Adipose tissue (tissue), 3 donors: ENCODE data around the gene VPS26A. TPM values are rescaled to one million over a fixed set of nuclear protein-coding genes. Genes with fewer than 3 reads are reported as not detected.

ENCODE experiments used
- H3K27ac ChIP-seq: one replicate; pipeline ENCODE4 v1.5.1; 2013; ENCODE audit warnings: low read depth, low read length
- WGBS, 3 donors: extraction: QIAGEN DNeasy Blood & Tissue Kit; methylation state at CpG; one replicate each; pipeline ENCODE4 v1.1.7; 2013; 5-methylcytosine and 5-hydroxymethylcytosine counted together
- polyA plus RNA-seq, 3 donors: library from polyadenylated mRNA; stranded (reverse); fragments of 200-250 nt; gene quantifications; one replicate each; pipeline ENCODE4 v1.2.3, GENCODE V29; 2013
- donor health status: healthy with polysubstance abuse.
- donor health status: Bipolar disorder and iron deficiency.
- donor health status: healthy.

The VPS26A gene
- polyA plus RNA-seq: 10 to 100 TPM; 13.1 to 45.2 (median 33.4) TPM

DNA sequence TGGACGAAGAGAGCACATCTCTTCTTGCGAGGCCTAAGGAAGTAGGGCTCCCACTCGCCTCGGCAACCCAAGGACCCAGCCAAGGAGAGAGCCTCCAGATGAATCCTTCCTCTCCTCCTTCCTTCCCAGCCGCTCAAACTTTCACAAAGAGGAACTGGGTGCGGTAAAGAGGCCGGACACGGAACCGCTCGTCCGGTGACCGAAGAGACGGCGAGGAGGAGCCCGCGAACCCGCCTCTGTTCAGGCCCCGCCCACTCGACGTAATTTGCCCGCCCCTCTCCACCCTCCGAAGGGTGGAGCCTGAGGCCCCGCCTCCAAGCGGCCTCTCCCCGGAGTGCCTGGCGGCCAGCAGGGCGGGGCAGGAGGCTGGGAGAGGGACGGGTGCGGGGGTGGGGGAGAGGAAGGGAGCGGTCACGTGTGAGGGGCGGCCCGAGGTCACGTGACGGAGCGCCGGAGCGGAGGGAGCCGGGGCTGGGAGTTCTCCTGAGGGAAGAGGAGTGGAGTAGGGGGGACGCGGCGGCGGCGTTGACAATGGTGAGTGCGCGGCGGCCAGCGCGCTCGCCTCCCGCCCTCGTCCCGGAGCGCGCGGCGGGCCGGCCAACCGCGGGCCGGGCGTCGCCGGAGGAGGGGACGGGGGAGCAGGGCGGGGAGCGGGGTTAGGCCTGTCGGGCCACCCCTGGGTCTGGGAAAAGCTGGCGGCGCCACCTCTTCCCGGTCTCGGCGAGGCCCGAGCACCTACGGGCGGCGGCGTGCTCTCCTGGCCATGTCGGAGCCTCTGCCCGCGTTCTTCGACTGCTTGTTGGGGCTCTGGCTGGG is at the start of gene VPS26A:
Gene VPS26A (plus strand): TSS at position 432 of the 816 bp plus-strand sequence. CDS start 100 bp downstream, at position 532.
- 0% methylated on average over 53 to 82 of the region's 82 CpGs for WGBS, 3 donors
- H3K27ac ChIP-seq: peak within 1 kb of the TSS; percentile 97

DNA sequence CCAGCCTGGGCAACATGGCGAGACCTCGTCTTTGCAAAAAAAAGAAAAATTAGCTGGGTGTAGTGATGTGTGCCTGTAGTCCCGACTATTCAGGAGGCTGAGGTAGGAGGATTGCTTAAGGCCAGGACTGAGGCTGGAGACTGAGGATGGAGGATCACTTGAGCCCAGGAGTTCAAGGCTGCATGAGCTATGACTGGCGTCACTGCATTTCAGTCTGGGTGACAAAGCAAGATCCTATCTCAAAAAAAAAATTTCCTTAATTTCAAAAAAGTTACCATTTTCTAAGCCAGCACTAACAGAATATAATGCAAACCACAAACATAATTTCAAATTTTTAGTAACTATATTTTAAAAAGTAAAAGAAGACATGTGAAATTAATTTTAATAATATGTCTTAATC is 49.4 kb upstream of the VPS26A start:
- no peak overlapping the region for H3K27ac ChIP-seq
- 74 to 87% (median 85%) methylated on average over 4 of the region's 4 CpGs for WGBS, 3 donors

DNA sequence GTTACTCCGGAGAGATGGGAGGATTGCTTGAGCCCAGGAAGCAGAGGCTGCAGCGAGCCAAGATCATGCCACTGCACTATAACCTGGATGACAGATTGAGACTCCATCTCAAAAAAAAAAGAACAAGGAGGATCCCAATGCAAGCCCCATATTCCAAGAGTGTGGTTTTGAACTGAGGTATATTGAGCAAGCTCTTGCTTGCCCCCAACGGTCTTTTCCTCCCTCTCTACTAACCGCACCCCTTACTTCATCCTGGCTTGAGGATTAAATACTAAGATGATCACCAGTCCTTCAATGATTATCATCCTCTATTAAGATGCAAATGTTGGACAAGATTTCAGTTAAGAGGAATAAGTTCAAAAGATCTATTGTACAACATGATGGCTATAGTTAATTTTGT is 48.5 kb upstream of the VPS26A start:
- H3K27ac ChIP-seq: no peak overlapping the region
- WGBS, 3 donors: 54 to 84% (median 64%) methylated on average over 4 of the region's 4 CpGs

DNA sequence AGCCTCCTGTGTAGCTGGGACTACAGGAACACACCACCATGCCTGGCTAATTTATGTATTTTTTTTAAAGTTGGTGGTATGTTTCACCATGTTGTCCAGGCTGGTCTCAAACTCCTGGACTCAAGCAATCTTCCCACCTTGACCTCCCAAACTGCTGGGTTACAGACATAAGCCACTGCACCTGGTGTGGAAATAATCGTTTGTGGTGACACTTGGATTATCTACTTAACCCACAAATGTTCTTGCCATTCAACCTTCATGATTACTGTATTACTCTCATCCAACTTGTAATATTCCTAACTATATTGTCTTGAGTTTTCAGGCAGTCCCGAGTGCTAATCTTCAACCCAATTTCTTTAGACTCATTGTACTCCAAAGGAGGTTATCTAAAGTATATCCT is 45.7 kb upstream of the VPS26A start:
- H3K27ac ChIP-seq: no peak overlapping the region
- 44 to 71% (median 68%) methylated on average over 2 of the region's 2 CpGs for WGBS, 3 donors

DNA sequence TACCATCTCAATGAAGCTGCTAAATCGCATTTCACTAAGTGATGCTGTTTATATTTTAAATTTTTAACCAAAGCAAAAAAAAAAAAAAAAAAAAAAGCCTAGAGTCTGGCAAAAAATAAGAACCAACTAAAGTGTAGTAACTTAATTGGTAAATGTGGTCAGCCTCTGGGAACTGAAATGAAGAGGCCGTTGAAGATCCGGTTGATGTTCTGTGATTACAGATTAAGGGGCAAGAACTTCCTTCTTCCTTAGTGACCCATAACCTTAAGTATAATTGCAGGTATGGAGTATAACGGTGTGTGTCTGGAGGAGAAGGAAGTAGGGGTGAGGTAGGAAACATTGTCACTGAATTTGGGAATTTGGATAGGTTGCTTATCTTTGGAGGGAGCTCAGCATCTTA is 43.8 kb upstream of the VPS26A start:
- no peak overlapping the region for H3K27ac ChIP-seq

DNA sequence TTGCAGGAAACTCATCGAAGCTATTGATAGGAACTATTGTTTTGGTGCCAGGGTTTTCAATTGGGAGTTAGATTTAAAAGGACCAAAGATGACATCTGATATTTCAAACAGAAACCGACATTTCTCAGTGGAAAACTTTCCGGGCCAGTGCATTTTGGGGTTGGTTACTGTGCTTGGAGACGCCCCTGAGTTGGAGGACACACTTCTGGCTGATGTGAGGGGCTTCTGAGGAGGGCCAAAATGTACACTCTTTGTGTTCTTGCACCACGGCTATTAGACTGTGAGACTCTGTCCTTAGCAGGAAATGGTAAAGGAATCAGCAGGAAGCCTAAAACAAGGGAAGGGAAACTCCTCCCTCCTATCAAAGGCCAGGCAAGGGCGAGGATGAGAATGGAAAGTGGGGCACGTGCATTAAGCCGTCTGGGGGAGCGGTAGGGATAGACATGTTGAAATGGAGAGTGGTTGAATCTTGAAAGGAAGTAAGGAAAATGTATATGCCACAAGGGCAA is 37.9 kb upstream of the VPS26A start:
- 16 to 46% (median 17%) methylated on average over 9 of the region's 9 CpGs for WGBS, 3 donors
- H3K27ac ChIP-seq: peak overlapping the region; percentile 42

More for the DNA sequence above, 43.8 kb upstream of the VPS26A start:
- 41 to 74% (median 63%) methylated on average over 4 of the region's 4 CpGs for WGBS, 3 donors

DNA sequence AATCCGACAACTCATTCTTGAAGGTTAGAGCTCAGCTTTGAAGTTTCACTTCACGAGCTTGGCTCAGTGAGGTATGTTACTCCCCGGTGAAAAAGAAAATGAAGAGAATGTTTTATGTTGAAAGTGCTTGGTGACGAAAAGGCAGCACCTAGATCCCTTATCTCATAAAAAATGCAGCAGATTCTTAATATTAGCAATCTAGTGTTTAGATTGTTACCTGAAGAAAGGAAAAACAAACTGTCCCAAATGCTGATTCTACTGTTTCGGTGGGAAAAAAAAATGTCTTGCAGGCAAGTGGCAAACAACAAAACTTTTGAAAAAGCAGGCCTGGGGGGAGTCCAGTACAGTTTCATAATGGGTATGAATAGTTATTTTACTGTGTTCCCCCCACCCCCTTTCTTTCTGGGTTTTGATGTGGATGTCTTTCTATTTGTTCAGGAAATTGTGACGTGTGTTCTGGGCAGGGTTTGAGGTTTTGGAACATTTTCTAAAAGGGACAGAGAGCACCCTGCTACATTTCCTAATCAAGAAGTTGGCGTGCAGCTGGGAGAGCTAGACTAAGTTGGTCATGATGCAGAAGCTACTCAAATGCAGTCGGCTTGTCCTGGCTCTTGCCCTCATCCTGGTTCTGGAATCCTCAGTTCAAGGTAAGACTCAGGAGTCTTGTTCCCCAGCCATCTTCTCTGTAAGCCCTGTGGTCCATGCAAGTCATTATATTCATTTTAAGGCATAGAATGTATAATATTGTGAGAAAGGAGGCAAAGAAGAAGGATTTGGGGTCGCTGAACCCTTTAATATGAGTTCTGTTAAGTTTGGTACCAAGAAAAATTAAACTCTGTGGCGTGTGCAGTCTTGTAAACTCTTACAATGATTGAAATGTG is 36.1 kb upstream of the VPS26A start, which contains the start of gene SRGN:
Gene SRGN (plus strand): TSS at position 514 of the 881 bp plus-strand sequence. CDS start 55 bp downstream, at position 569.
- 22 to 50% (median 24%) methylated on average over 10 of the region's 10 CpGs for WGBS, 3 donors
- H3K27ac ChIP-seq: peak within 1 kb of the TSS; percentile 82

DNA sequence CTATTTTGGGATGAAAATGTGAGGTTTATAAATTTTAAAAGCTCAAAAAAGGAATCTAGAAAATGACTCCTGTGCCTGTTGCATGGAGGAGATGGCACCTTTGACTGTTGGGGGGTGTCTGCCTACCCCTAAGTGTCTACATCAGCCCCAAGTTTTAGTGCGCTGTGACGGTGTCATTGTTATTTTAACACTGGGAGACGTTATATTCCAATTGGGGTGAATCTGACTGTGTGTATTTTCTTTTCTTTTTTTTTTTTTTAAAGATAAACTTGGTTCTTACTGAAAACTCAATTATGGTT is 35.6 kb upstream of the VPS26A start:
- 34 to 86% (median 39%) methylated on average over 3 of the region's 3 CpGs for WGBS, 3 donors
- H3K27ac ChIP-seq: no peak overlapping the region

DNA sequence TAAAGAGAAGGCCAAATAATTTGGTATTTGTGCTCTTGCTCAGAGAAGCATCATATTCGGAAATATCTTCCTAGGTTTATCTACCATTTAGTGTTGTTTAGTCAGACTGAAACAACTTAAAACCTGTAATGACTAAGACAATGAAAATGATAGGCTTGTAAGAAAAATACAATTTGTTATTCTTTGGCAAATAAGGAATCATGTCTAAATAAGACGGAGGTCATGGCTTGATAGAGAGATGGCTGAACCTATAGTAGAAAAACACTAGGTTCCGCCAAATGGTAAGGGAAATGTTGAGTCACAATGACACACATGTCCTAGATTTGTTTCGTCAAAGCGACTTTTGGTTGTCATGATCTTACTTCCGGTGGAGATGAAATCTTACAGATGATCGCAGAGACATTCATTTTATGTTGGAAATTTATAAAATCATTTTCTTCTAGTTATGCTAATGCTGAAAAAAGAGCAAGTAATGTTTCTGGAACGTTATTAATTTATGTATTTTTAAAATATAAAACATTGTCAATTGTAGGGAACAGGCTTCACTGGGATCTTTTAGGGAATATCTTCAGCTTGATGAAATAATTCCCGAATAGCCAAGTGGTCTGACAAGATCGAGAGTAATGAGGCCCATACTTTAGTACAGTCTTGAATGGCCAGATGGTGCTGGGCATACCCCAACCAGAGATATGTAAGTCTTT is 35.0 kb upstream of the VPS26A start:
- 43 to 79% (median 52%) methylated on average over 10 of the region's 10 CpGs for WGBS, 3 donors
- no peak overlapping the region for H3K27ac ChIP-seq

DNA sequence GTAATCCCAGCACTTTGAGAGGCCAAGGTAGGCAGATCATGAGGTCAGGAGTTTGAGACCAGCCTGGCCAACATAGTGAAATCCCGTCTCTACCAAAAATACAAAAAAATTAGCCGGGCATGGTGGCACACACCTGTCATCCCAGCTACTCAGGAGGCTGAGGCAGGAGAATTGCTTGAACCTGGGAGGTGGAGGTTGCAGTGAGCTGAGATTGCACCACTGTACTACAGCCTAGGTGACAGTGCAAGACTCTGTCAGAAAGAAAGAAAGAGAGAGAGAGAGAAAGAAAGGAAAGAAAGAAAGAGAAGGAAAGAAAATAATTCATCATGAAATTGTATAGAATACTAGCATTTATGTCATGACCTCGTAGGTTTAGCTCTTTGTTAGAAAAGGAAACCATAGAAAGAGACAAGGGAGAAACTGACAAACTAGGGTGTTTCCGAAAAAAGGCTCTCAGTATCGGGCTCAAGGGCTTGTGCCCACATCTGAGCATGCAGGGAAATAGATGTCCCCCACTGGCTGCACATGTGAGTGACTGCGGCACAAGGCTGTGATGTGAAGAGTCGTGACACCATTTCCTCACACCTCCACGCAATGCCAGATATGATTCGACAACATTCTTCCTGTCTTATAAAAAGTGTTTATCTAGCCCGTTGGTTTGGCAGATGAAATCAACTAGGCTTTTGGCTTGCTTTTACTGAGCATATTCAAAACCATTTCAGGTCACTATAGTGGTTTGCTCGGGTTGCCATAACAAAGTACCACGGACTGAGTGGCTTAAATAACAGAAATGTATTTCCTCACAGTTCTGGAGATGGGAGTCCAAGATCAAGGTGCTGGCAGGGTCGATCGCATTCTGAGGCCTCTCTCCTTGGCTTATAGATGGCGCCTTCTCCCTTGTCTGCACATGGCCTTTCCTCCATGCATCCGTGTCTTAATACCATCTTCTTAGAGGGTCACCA is 34.1 kb upstream of the VPS26A start:
- WGBS, 3 donors: 40 to 75% (median 50%) methylated on average over 16 of the region's 16 CpGs
- peak overlapping the region; percentile 83 for H3K27ac ChIP-seq

DNA sequence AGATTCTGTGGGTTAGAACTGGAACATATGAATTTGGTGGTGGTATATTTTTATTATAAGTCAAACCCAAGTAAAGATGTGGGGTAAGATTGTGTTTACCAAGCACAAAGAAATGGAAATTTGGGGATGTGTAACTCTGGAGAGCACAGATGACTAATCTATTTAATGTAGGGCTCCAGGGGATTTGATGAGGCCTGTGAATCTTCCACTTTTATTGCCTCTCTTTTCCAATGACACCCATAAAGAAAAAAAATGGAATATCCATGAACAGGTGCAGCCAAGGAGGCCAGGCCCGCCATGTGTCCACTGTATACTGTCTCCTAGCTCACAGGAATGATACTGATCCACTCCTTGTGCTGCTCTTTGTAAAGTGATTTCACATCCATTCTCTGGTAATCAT is 33.3 kb upstream of the VPS26A start:
- WGBS, 3 donors: 50 to 78% (median 58%) methylated on average over 1 of the region's 1 CpG
- no peak overlapping the region for H3K27ac ChIP-seq

DNA sequence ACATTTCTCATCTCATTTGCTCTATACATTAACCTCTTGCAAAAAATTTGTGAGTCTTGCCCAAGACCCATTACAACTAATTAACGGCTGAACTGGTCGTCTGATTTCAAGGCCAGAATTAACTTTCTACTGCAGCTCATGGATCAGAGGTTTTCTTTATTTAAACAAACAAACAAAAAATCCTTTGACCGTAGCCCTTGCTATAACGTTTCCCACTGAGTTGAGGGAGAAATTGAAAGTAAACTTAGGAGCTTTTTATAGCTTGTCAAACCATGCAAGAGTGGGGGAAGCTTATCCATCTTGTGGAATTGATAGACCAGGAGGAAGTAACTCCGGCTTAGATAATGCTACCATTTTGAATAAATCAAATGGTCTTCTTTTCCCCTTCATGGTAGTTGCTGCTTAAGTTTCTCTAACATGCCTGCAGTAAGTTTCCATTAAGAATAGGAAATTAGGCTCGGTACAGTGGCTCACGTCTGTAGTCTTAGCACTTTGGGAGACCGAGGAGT is 32.8 kb upstream of the VPS26A start:
- 34 to 54% (median 41%) methylated on average over 8 of the region's 8 CpGs for WGBS, 3 donors
- no peak overlapping the region for H3K27ac ChIP-seq

DNA sequence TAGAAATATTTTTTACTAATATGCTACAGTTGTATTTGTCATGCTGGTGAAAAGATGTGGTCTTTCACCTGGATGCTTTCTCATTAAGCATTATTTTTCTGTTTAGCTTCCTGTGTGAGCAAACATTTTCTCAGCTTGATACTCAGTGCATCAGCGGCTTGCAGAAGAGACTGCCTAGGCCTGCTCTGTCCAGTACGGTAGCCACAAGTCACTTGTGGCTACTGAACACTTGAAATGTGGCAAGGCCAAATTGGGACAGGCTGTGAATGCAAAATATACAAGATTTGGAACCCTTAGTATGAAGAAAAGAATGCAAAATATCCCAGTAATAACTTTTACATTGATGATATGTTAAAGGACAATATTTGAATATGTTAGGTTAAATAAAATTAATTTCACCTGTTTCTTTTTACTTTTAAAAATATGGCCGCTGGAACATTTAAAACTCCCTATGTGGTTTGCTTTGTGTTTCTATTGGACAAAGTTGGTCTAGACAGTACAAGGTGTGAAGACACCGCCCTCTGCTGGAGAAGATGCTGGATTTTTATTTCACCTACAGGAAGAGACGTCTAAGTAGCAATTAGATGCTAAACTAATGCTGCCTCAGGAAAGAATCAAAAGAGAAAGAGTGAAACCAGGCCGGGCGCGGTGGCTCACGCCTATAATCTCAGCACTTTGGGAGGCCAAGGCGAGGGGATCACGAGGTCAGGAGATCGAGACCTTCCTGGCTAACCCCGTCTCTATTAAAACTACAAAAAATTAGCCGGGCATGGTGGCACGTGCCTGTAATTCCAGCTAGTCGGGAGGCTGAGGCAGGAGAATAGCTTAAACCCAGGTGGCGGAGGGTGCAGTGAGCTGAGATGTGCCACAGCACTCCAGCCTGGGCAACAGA is 30.8 kb upstream of the VPS26A start:
- no peak overlapping the region for H3K27ac ChIP-seq
- WGBS, 3 donors: 34 to 47% (median 39%) methylated on average over 17 of the region's 17 CpGs

DNA sequence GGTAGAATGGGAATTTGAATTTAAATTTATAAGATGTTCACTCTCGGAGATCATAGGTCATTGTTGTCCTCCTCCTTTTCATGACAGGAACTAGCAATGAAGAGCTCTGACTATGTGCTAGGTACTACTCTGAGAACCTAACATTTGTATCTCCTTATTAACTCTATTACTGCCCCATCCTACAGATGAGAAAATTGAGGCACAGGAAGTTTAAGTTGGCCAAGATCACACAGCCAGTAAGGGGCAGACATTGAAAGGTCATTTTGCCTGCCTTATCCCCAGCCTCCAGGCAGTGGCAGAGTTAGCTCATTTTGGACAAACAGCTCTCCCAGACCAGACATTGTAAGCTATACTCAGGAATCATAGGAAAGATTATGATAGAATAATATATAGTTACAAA is 30.0 kb upstream of the VPS26A start:
- 52 to 76% (median 68%) methylated on average over 1 of the region's 1 CpG for WGBS, 3 donors
- no peak overlapping the region for H3K27ac ChIP-seq

DNA sequence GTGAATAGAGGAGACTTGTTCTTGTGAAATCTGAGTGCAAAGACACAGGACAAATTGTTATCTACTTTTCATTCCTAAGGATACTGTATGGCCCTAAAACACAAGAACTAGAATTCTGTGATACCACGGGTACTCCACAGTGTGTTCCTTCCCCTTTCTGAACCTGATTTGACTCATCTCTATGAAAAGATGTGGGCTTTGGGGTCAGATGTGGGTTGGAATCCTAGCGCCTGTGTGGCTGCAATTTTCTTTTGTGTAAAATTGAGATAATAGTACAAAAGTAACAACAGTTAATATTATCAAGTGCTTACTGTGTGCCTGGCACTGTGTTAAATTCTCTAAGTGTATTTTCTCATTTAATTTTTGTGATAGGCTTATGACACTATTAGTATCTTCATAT is 27.9 kb upstream of the VPS26A start:
- no peak overlapping the region for H3K27ac ChIP-seq
- WGBS, 3 donors: 59 to 73% (median 59%) methylated on average over 2 of the region's 2 CpGs

DNA sequence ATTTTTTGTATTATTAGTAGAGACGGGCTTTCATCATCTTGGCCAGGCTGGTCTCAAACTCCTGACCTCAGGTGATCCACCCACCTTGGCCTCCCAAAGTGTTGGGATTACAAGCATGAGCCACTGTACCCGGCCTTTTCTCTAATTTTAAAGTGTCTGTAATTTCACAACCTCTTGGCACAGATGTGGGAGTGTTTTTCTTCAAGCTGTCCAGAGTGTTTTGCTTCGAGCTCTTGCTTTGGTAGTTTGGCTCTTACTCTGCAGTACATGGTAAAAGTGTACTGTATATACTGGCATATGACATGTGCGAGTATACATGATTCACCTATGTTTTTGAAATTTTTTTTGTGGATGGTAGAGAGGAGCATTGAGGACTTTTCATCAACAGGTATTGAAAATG is 26.2 kb upstream of the VPS26A start:
- H3K27ac ChIP-seq: no peak overlapping the region
- WGBS, 3 donors: 56 to 69% (median 56%) methylated on average over 4 of the region's 4 CpGs
